ENCODE measurements around the gene NEXN. TPM values are rescaled to one million over a fixed set of nuclear protein-coding genes. Genes with fewer than 3 reads are reported as not detected.

NEXN gene
- total and polyA plus RNA-seq, 2 of the 8 experiments (the other 6 are each of a cell fraction or from before 2014, with no cell fraction given), result 0.20 to 2.9 TPM

- Histone ChIP-seq H4K5ac (ENCODE audit: insufficient read length, low read depth, low read length) (no peak overlapping the region), H2BK120ac (replicated peaks; ENCODE audit: low read depth, low read length) (no peak overlapping the region), H3K9me3 (ENCODE audit: insufficient read depth in 2 of 2, low read depth in 1 of 2, low read length in 1 of 2) (no peaks in the 10 kb centered on the region), H3K27me3 (replicated peaks in 1 of 4; ENCODE audit: control insufficient read depth in 3 of 4, extremely low read depth in 1 of 4, insufficient read depth in 3 of 4, low read length in 3 of 4) (no peaks in the 10 kb centered on the region), H2AFZ (ENCODE audit: low read length) (no peak overlapping the region), H4K91ac (replicated peaks; ENCODE audit: insufficient read length, low read length) (no peak overlapping the region), H3K9ac (replicated peaks in 1 of 4; ENCODE audit: extremely low read depth in 1 of 4, low read depth in 3 of 4, low read length in 3 of 4) (no peak overlapping the region), H2BK12ac (ENCODE audit: low read depth, low read length) (no peak overlapping the region), H2BK5ac (ENCODE audit: low read depth, low read length) (no peak overlapping the region), H4K20me1 (replicated peaks in 1 of 2; ENCODE audit: control insufficient read depth in 1 of 2, insufficient read depth in 2 of 2, low read length in 2 of 2) (no peaks in the 10 kb centered on the region), H3K23ac (ENCODE audit: insufficient read length) (no peak overlapping the region), H3K4me1 (replicated peaks in 1 of 4; ENCODE audit: control insufficient read depth in 3 of 4, insufficient read depth in 4 of 4, low read length in 3 of 4) (no peaks in the 10 kb centered on the region), H3K4me2 (ENCODE audit: insufficient read depth in 1 of 2, low read depth in 2 of 2, low read length in 2 of 2) (no peak overlapping the region), H3K79me1 (ENCODE audit: low read depth, low read length) (no peaks in the 10 kb centered on the region), H3K27ac (ENCODE audit: low read depth, low read length) (no peak overlapping the region), H2BK15ac (ENCODE audit: low read length) (no peak overlapping the region), H3K79me2 (ENCODE audit: control insufficient read depth in 1 of 2, insufficient read depth in 2 of 2, low read length in 2 of 2) (no peaks in the 10 kb centered on the region), H2AK5ac (ENCODE audit: low read depth, low read length) (no peak overlapping the region), H3K14ac (ENCODE audit: insufficient read length) (no peak overlapping the region), H4K8ac (ENCODE audit: extremely low read depth, insufficient read depth, low read length) (no peak overlapping the region), H3K18ac (ENCODE audit: extremely low read depth, low read length) (no peak overlapping the region), H3K4me3 (ENCODE audit: extremely low read depth in 1 of 4, insufficient read depth in 2 of 4, low read depth in 3 of 4, low read length in 4 of 4) (no peak overlapping the region), H3K36me3 (ENCODE audit: control insufficient read depth in 2 of 4, insufficient read depth in 4 of 4, low read length in 3 of 4) (no peaks in the 10 kb centered on the region), H3K23me2 (ENCODE audit: low read depth, low read length) (no peaks in the 10 kb centered on the region), H2BK20ac (ENCODE audit: low read length) (no peak overlapping the region), H3K4ac (replicated peaks; ENCODE audit: insufficient read length, low read depth, low read length) (no peak overlapping the region), H3K56ac (replicated peaks; ENCODE audit: insufficient read length, low read depth, low read length) (no peak overlapping the region)
- CTCF ChIA-PET (ENCODE audit: partially characterized antibody), result interaction anchor here (0.6 to 2.1 kb wide), 16 partner anchors 9 to 175 kb away, joined by 3 to 14 read pairs (median 4); partner anchors contain the start of genes DNAJB4 and MIGA1
- FAIRE-seq (peak; percentile 87), DNase-seq (ENCODE audit: low read depth in 1 of 2, low spot score in 2 of 2) (peak in 1 of 2 experiments; percentile 21)
- POLR2A ChIA-PET (ENCODE audit: partially characterized antibody), result interaction anchor here (1.0 to 1.4 kb wide), 2 partner anchors 11 to 82 kb away, joined by 3 read pairs; no protein-coding TSS in a partner anchor
- 69% methylated on average over 4 of the region's 4 CpGs; no CpG with 5 or more reads in 1 of the 2 experiments for WGBS, 2 experiments (ENCODE audit: extremely low coverage in 1 of 2, insufficient coverage in 1 of 2, insufficient read length in 1 of 2, insufficient replicate concordance in 2 of 2, low coverage in 1 of 2, low lambda C conversion rate in 2 of 2, missing lambda C conversion rate in 1 of 2)
- TF ChIP-seq CTCF (IDR thresholded peaks at IDR 0.05; ENCODE audit: control extremely low read depth in 1 of 3, insufficient read depth in 1 of 3, low read depth in 1 of 3, low read length in 3 of 3) (peak in 2 of 3 experiments; percentile 69 to 74; a peak in 3 of 4 replicates), SRF (IDR thresholded peaks at IDR 0.05; ENCODE audit: low read depth, low read length) (no peak), RAD21 (IDR thresholded peaks at IDR 0.05 in 1 of 2, conservative IDR thresholded peaks at IDR 0.05 in 1 of 2; ENCODE audit: low read depth in 2 of 2, low read length in 2 of 2) (peak; percentile 87 to 91)
These were observed 12.4 kb downstream of the NEXN start for GRCh38 chr1:77900687-77901293.
